PFSK-1 (cell line): Measurements from ENCODE around the gene COMMD9.

ENCODE experiments used
- POLR2AphosphoS5 ChIP-seq: IDR thresholded peaks from 2 replicates; pipeline ENCODE4 v1.6.1; 2012; ENCODE audit warnings: low read depth, mild to moderate bottlenecking, control low read depth, low read length, moderate library complexity
- SIN3A ChIP-seq: IDR thresholded peaks from 2 replicates; pipeline ENCODE4 v1.6.1; 2012; ENCODE audit warnings: mild to moderate bottlenecking, low read length, moderate library complexity, borderline replicate concordance; ENCODE audit not compliant: insufficient read depth
- TAF1 ChIP-seq: IDR thresholded peaks from 2 replicates; pipeline ENCODE4 v1.6.1; 2012; ENCODE audit warnings: low read length, control low read depth, borderline replicate concordance; ENCODE audit not compliant: insufficient read depth
- TF ChIP-seq, protein P1 (sequence below), 2 experiments: IDR thresholded peaks; 2 replicates each; pipeline versions ENCODE4 v1.6.1 to v1.8.0; 2011 to 2012; ENCODE audit warnings: low read depth in 2 of 2, low read length in 2 of 2, control low read depth in 1 of 2, inconsistent platforms in 1 of 2, mild to moderate bottlenecking in 1 of 2, moderate library complexity in 1 of 2; ENCODE audit not compliant: insufficient read depth in 1 of 2

DNA sequence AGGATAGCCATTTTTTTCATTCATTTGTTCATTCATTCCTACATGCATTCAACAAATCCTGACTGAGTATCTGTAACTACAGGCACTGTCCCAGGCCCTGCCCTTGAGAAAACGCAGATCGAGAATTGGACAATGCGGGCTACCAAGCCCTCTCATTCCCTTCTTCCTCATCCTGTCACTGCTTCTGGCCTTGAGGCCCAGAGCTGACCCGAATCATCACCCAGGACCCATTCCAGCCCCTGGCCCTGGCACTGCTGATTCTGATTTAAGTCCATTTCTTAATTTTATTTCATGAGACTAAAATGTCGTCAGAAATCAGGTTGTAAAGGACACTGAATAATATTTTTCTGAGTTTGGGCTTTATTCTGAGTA lies 24.3 kb downstream of the COMMD9 start:
- no peak for TF ChIP-seq POLR2AphosphoS5
- TF ChIP-seq SIN3A: no peak
- TF ChIP-seq TAF1: no peak
- TF ChIP-seq, protein P1, sequence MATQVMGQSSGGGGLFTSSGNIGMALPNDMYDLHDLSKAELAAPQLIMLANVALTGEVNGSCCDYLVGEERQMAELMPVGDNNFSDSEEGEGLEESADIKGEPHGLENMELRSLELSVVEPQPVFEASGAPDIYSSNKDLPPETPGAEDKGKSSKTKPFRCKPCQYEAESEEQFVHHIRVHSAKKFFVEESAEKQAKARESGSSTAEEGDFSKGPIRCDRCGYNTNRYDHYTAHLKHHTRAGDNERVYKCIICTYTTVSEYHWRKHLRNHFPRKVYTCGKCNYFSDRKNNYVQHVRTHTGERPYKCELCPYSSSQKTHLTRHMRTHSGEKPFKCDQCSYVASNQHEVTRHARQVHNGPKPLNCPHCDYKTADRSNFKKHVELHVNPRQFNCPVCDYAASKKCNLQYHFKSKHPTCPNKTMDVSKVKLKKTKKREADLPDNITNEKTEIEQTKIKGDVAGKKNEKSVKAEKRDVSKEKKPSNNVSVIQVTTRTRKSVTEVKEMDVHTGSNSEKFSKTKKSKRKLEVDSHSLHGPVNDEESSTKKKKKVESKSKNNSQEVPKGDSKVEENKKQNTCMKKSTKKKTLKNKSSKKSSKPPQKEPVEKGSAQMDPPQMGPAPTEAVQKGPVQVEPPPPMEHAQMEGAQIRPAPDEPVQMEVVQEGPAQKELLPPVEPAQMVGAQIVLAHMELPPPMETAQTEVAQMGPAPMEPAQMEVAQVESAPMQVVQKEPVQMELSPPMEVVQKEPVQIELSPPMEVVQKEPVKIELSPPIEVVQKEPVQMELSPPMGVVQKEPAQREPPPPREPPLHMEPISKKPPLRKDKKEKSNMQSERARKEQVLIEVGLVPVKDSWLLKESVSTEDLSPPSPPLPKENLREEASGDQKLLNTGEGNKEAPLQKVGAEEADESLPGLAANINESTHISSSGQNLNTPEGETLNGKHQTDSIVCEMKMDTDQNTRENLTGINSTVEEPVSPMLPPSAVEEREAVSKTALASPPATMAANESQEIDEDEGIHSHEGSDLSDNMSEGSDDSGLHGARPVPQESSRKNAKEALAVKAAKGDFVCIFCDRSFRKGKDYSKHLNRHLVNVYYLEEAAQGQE (IDR thresholded peaks at IDR 0.05; ENCODE audit: insufficient read depth in 1 of 2, low read depth in 2 of 2, low read length in 2 of 2): no peak
